ENCODE data around the gene LRG1. TPM values are rescaled to one million over a fixed set of nuclear protein-coding genes. Genes with fewer than 3 reads are reported as not detected.

Gene LRG1
- total and polyA plus RNA-seq, 10 of the 15 experiments (the other 5 are each of a cell fraction or from before 2014, with no cell fraction given) = 0.29 to 4.7 (median 0.58) TPM

- BruUV-seq (replicated peaks) = no TSS peak
- WGBS (ENCODE audit: insufficient coverage, insufficient replicate concordance, low lambda C conversion rate, missing lambda C conversion rate) = 49% methylated on average over 3 of the region's 3 CpGs
- Histone ChIP-seq H3K27me3 (replicated peaks in 1 of 2; ENCODE audit: control insufficient read depth in 2 of 2, insufficient read depth in 2 of 2, low read length in 1 of 2) (no peaks in the 10 kb centered on the region), H3K4me1 (ENCODE audit: control insufficient read depth, insufficient read depth, low read length) (no peaks in the 10 kb centered on the region), H3K9ac (ENCODE audit: control insufficient read depth, insufficient read depth, low read length) (no peak overlapping the region), H3K9me3 (replicated peaks; ENCODE audit: control insufficient read depth, insufficient read depth, low read length) (no peaks in the 10 kb centered on the region), H2AFZ (ENCODE audit: control insufficient read depth, low read depth, low read length) (no peak overlapping the region), H3K36me3 (ENCODE audit: control insufficient read depth in 2 of 2, insufficient read depth in 2 of 2, low read length in 1 of 2) (no peaks in the 10 kb centered on the region), H3K79me2 (ENCODE audit: control insufficient read depth, insufficient read depth, low read length) (no peaks in the 10 kb centered on the region), H4K20me1 (ENCODE audit: control insufficient read depth, insufficient read depth) (no peaks in the 10 kb centered on the region), H3K27ac (ENCODE audit: control insufficient read depth, insufficient read depth) (no peak overlapping the region), H3K4me2 (ENCODE audit: control insufficient read depth, insufficient read depth) (no peak overlapping the region), H3K4me3 (no peak overlapping the region)
- CTCF ChIA-PET = no interaction called here
- in situ Hi-C loops (cut with MboI) = no loop called here
- FAIRE-seq (no peak), DNase-seq (ENCODE audit: low read depth, low spot score) (no peak), ATAC-seq (no peak)
- SMC1A ChIA-PET (ENCODE audit: uncharacterized antibody, unreplicated experiment) = no interaction called here
- POLR2A ChIA-PET = no interaction called here
- RAD21 ChIA-PET (ENCODE audit: unreplicated experiment) = no interaction called here
- TF ChIP-seq TAF1 (IDR thresholded peaks at IDR 0.05; ENCODE audit: borderline replicate concordance, low read depth, low read length) = no peak
- no peak for TF ChIP-seq RFX5 (IDR thresholded peaks at IDR 0.05; ENCODE audit: low read depth, low read length)
- TF ChIP-seq CHD4 (IDR thresholded peaks at IDR 0.05) = no peak
- TF ChIP-seq RAD21 (IDR thresholded peaks at IDR 0.05; ENCODE audit: insufficient read depth, low read depth, low read length) = no peak
- no peak for TF ChIP-seq YBX1 (IDR thresholded peaks at IDR 0.05)
- intact Hi-C loops (cut with micrococcal nuclease; ENCODE audit: unreplicated experiment) = no loop called here
These were observed 13.9 kb upstream of the LRG1 start for GRCh38 chr19:4553775-4554174.

- FAIRE-seq (no peak), ATAC-seq (no peak), DNase-seq (ENCODE audit: low read depth, low spot score) (no peak)
- Histone ChIP-seq H3K9ac (ENCODE audit: control insufficient read depth, insufficient read depth, low read length) (no peak overlapping the region), H3K4me2 (ENCODE audit: control insufficient read depth, insufficient read depth) (no peak overlapping the region), H3K27me3 (replicated peaks in 1 of 2; ENCODE audit: control insufficient read depth in 2 of 2, insufficient read depth in 2 of 2, low read length in 1 of 2) (no peaks in the 10 kb centered on the region), H3K27ac (ENCODE audit: control insufficient read depth, insufficient read depth) (no peak overlapping the region), H3K4me1 (ENCODE audit: control insufficient read depth, insufficient read depth, low read length) (no peaks in the 10 kb centered on the region), H2AFZ (ENCODE audit: control insufficient read depth, low read depth, low read length) (no peak overlapping the region), H3K9me3 (replicated peaks; ENCODE audit: control insufficient read depth, insufficient read depth, low read length) (no peaks in the 10 kb centered on the region), H3K36me3 (ENCODE audit: control insufficient read depth in 2 of 2, insufficient read depth in 2 of 2, low read length in 1 of 2) (no peaks in the 10 kb centered on the region), H4K20me1 (ENCODE audit: control insufficient read depth, insufficient read depth) (no peaks in the 10 kb centered on the region), H3K79me2 (ENCODE audit: control insufficient read depth, insufficient read depth, low read length) (no peaks in the 10 kb centered on the region), H3K4me3 (no peak overlapping the region)
- RAD21 ChIA-PET (ENCODE audit: unreplicated experiment) = no interaction called here
- intact Hi-C loops (cut with micrococcal nuclease; ENCODE audit: unreplicated experiment) = no loop called here
- SMC1A ChIA-PET (ENCODE audit: uncharacterized antibody, unreplicated experiment) = no interaction called here
- in situ Hi-C loops (cut with MboI) = no loop called here
- CTCF ChIA-PET = no interaction called here
- no TSS peak for BruUV-seq (replicated peaks)
- POLR2A ChIA-PET = no interaction called here
- TF ChIP-seq MTA3 (IDR thresholded peaks at IDR 0.05; ENCODE audit: borderline replicate concordance, low read length) = no peak
- TF ChIP-seq NRF1 (conservative IDR thresholded peaks at IDR 0.05; ENCODE audit: low read depth, low read length) = no peak
- no peak for TF ChIP-seq PAX5 (IDR thresholded peaks at IDR 0.05; ENCODE audit: borderline replicate concordance, low read depth, low read length)
- no peak for TF ChIP-seq HDAC6 (IDR thresholded peaks at IDR 0.05; ENCODE audit: unreplicated experiment)
- no peak for TF ChIP-seq REST (IDR thresholded peaks at IDR 0.05; ENCODE audit: low read depth, low read length)
- TF ChIP-seq E2F8 (IDR thresholded peaks at IDR 0.05; ENCODE audit: low read depth, partially characterized antibody) = no peak
- TF ChIP-seq SRF (IDR thresholded peaks at IDR 0.05; ENCODE audit: low read depth in 2 of 2, low read length in 2 of 2) = no peak
- no peak for TF ChIP-seq ASH2L (IDR thresholded peaks at IDR 0.05; ENCODE audit: borderline replicate concordance, low read depth)
These were observed 13.4 kb upstream of the LRG1 start for GRCh38 chr19:4553092-4553695.
